ENCODE results near the gene ATRAID.
A peak's percentile ranks its signal among the peaks of the same experiment; 100 is the strongest.

The ATRAID gene

DNA sequence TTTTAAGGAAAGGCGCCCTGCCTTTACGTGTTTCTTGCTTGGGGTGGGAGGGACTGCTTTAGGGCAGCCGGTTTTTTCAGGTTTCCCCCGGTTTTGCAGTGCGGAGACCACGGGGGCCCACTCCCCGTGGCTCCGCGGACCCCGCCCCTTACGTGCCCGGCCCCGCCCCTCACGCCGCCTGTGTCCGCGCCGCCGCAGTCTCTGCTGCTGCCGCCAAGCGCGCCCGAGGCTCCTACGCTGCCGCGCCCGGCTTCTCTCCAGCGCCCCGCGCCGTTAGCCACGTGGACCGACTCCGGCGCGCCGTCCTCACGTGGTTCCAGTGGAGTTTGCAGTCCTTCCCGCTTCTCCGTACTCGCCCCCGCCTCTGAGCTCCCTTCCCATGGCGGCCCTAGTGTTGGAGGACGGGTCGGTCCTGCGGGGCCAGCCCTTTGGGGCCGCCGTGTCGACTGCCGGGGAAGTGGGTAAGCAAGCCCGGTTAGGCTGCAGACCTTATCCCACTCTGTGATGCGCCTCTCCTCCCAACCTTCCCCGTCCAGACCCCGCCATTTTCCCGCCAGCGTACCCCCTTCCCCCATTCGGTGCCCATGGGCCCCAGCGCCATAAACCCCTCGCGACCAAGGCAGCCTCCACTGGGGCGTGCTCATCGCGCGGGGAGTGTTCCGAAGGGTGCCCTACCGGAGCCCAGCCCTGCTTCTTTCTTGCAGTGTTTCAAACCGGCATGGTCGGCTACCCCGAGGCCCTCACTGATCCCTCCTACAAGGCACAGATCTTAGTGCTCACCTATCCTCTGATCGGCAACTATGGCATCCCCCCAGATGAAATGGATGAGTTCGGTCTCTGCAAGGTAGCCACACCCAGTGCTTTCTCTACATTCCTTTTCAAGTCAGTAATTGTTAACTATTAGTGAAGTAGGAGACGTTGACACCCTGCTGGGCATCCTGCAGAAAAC lies 5.6 kb downstream of the ATRAID start, which contains the start of gene CAD:
TSS of gene CAD (plus strand) at position 197 of the 949 bp plus-strand sequence. CDS start at position 380, 183 bp downstream.
- ChIA-PET POLR2A (interaction anchor here (0.9 to 1.8 kb wide), 4 partner anchors 12 to 57 kb away, joined by 3 to 5 read pairs (median 4); no protein-coding TSS in a partner anchor), CTCF (interaction anchor here (0.6 to 0.7 kb wide), 3 partner anchors 11 to 128 kb away, joined by 3 to 4 read pairs (median 3); no protein-coding TSS in a partner anchor)
- peak; percentile 92 for DNase-seq (ENCODE audit: extremely low spot score)
- TF ChIP-seq L3MBTL2 (conservative IDR thresholded peaks at IDR 0.05) (peak; percentile 94), CTBP1 (IDR thresholded peaks at IDR 0.05; ENCODE audit: borderline replicate concordance) (no peak)

DNA sequence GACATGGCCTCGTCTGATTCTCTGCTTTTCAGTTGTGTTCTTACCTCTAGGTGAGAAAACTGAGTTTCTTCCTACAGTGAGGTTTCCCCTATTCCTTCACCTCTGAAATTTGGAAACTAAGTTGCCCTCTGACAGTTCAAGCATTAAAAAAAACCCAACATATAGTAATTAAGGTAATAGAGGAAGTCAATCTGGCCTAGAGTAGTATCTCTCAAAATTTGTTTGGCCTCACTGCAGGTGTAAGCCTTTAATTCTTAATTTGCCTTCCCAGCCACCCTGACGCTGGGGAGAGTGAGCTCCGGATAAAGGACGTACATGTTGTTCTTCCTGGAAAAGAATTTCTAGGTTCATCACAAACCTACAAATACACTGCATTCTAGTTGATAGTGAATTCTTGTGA lies 6.8 kb downstream of the ATRAID start:
- TF ChIP-seq NFRKB (IDR thresholded peaks at IDR 0.05) (no peak), BHLHE40 (IDR thresholded peaks at IDR 0.05; ENCODE audit: borderline replicate concordance) (no peak), FOXA1 (IDR thresholded peaks at IDR 0.05) (no peak), LEF1 (IDR thresholded peaks at IDR 0.05; ENCODE audit: borderline replicate concordance) (no peak), ZNF384 (IDR thresholded peaks at IDR 0.05) (no peak), ARNT (IDR thresholded peaks at IDR 0.05) (no peak), HDGF (IDR thresholded peaks at IDR 0.05; ENCODE audit: borderline replicate concordance) (no peak), TARDBP (IDR thresholded peaks at IDR 0.05) (no peak), CTBP1 (IDR thresholded peaks at IDR 0.05; ENCODE audit: borderline replicate concordance) (no peak), SUZ12 (IDR thresholded peaks at IDR 0.05) (no peak), FOXM1 (IDR thresholded peaks at IDR 0.05; ENCODE audit: borderline replicate concordance) (no peak), L3MBTL2 (conservative IDR thresholded peaks at IDR 0.05) (no peak), FOXK2 (IDR thresholded peaks at IDR 0.05) (no peak), ELF4 (IDR thresholded peaks at IDR 0.05) (no peak), PKNOX1 (IDR thresholded peaks at IDR 0.05) (no peak), SP1 (IDR thresholded peaks at IDR 0.05) (no peak)
- no peak for DNase-seq (ENCODE audit: extremely low spot score)
- CTCF ChIA-PET = interaction anchor here (0.6 kb wide), 2 partner anchors 49 to 85 kb away, joined by 3 to 4 read pairs; no protein-coding TSS in a partner anchor
- POLR2A ChIA-PET = interaction anchor here (1.4 to 1.7 kb wide), 3 partner anchors 13 to 93 kb away, joined by 3 to 5 read pairs (median 4); no protein-coding TSS in a partner anchor

- DNase-seq (ENCODE audit: extremely low spot score) = no peak
- POLR2A ChIA-PET = interaction anchor here (1.4 kb wide), 2 partner anchors 23 to 93 kb away, joined by 3 to 4 read pairs; no protein-coding TSS in a partner anchor
- CTCF ChIA-PET = interaction anchor here (0.6 kb wide), 2 partner anchors 50 to 84 kb away, joined by 3 to 4 read pairs; no protein-coding TSS in a partner anchor
- no peak for TF ChIP-seq NFRKB (IDR thresholded peaks at IDR 0.05)
- no peak for TF ChIP-seq ELF4 (IDR thresholded peaks at IDR 0.05)
- no peak for TF ChIP-seq ARNT (IDR thresholded peaks at IDR 0.05)
- TF ChIP-seq HDGF (IDR thresholded peaks at IDR 0.05; ENCODE audit: borderline replicate concordance) = no peak
- no peak for TF ChIP-seq L3MBTL2 (conservative IDR thresholded peaks at IDR 0.05)
- no peak for TF ChIP-seq CTBP1 (IDR thresholded peaks at IDR 0.05; ENCODE audit: borderline replicate concordance)
- TF ChIP-seq SUZ12 (IDR thresholded peaks at IDR 0.05) = no peak
- no peak for TF ChIP-seq PKNOX1 (IDR thresholded peaks at IDR 0.05)
- TF ChIP-seq FOXA1 (IDR thresholded peaks at IDR 0.05) = no peak
These were observed 7.2 kb downstream of the ATRAID start for GRCh38 chr2:27219091-27219490.

DNA sequence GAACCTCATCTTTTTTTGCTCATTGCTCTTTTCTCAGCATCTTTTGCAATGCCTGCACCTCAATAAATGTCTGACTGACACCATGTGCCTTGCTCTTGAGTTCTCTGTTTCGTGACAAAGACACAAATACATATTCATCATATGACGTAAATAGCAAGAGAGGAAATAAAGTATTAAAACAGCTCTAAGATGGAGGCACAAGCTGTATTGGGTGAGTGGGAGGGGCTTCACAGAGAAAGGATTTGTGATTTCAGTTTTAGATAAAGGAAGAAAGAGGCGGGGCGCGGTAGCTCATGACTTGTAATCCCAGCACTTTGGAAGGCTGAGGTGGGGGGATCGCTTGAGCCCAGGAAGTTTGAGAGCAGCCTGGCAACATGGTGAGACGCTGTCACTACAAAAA lies 8.2 kb downstream of the ATRAID start:
- CTCF ChIA-PET = no interaction called here

GRCh38 chr2:27221166-27221565 lies 9.3 kb downstream of the ATRAID start:
- DNase-seq (ENCODE audit: extremely low spot score) = no peak
- ChIA-PET CTCF (interaction anchor here (0.6 kb wide), 1 partner anchor 816 kb away, joined by 3 read pairs; no protein-coding TSS in a partner anchor), POLR2A (no interaction called here)
- TF ChIP-seq FOXM1 (IDR thresholded peaks at IDR 0.05; ENCODE audit: borderline replicate concordance) (no peak), FOXK2 (IDR thresholded peaks at IDR 0.05) (no peak), ZNF384 (IDR thresholded peaks at IDR 0.05) (no peak), CTBP1 (IDR thresholded peaks at IDR 0.05; ENCODE audit: borderline replicate concordance) (no peak), SUZ12 (IDR thresholded peaks at IDR 0.05) (no peak), NFRKB (IDR thresholded peaks at IDR 0.05) (no peak), L3MBTL2 (conservative IDR thresholded peaks at IDR 0.05) (no peak), PKNOX1 (IDR thresholded peaks at IDR 0.05) (no peak), SP1 (IDR thresholded peaks at IDR 0.05) (no peak), TARDBP (IDR thresholded peaks at IDR 0.05) (no peak), ELF4 (IDR thresholded peaks at IDR 0.05) (no peak), ARNT (IDR thresholded peaks at IDR 0.05) (no peak), HDGF (IDR thresholded peaks at IDR 0.05; ENCODE audit: borderline replicate concordance) (no peak), LEF1 (IDR thresholded peaks at IDR 0.05; ENCODE audit: borderline replicate concordance) (no peak), FOXA1 (IDR thresholded peaks at IDR 0.05) (no peak), BHLHE40 (IDR thresholded peaks at IDR 0.05; ENCODE audit: borderline replicate concordance) (no peak)

More for the DNA sequence above, 8.2 kb downstream of the ATRAID start:
- TF ChIP-seq CTBP1 (IDR thresholded peaks at IDR 0.05; ENCODE audit: borderline replicate concordance) = no peak
- TF ChIP-seq HDGF (IDR thresholded peaks at IDR 0.05; ENCODE audit: borderline replicate concordance) = no peak
- no peak for TF ChIP-seq NFRKB (IDR thresholded peaks at IDR 0.05)
- TF ChIP-seq FOXA1 (IDR thresholded peaks at IDR 0.05) = no peak
- no peak for TF ChIP-seq SP1 (IDR thresholded peaks at IDR 0.05)
- no peak for TF ChIP-seq SUZ12 (IDR thresholded peaks at IDR 0.05)
- TF ChIP-seq LEF1 (IDR thresholded peaks at IDR 0.05; ENCODE audit: borderline replicate concordance) = no peak
- no peak for TF ChIP-seq ZNF384 (IDR thresholded peaks at IDR 0.05)
- TF ChIP-seq ELF4 (IDR thresholded peaks at IDR 0.05) = no peak
- no peak for TF ChIP-seq BHLHE40 (IDR thresholded peaks at IDR 0.05; ENCODE audit: borderline replicate concordance)
- no peak for TF ChIP-seq PKNOX1 (IDR thresholded peaks at IDR 0.05)
- no peak for DNase-seq (ENCODE audit: extremely low spot score)
- POLR2A ChIA-PET = interaction anchor here (1.0 to 1.4 kb wide), 3 partner anchors 11 to 92 kb away, joined by 3 to 4 read pairs (median 3); no protein-coding TSS in a partner anchor

All from HEK293T (cell line).